ENCODE measurements around the gene DNAH2. TPM values are rescaled to one million over a fixed set of nuclear protein-coding genes. Genes with fewer than 3 reads are reported as not detected.

Gene DNAH2
- total RNA-seq, 1 experiment from 2014 or later: not detected

GRCh38 chr17:7701681-7702080, 15.9 kb upstream of the DNAH2 start:
- no peak for DNase-seq (ENCODE audit: low read depth)

- no peak for DNase-seq (ENCODE audit: low read depth)
These were observed 14.8 kb upstream of the DNAH2 start for GRCh38 chr17:7702776-7703175.

GRCh38 chr17:7703584-7704479, 13.7 kb upstream of the DNAH2 start:
- no peak for DNase-seq (ENCODE audit: low read depth)

- DNase-seq (ENCODE audit: low read depth): no peak
These were observed 12.8 kb upstream of the DNAH2 start, which contains the start of gene EFNB3 for GRCh38 chr17:7704601-7705268. Gene EFNB3, plus strand, starts transcription at chr17:7705202. Its CDS starts 397 bp downstream, at chr17:7705599.

- DNase-seq (ENCODE audit: low read depth): no peak
These were observed 12.0 kb upstream of the DNAH2 start for GRCh38 chr17:7705269-7706255.

- no peak for DNase-seq (ENCODE audit: low read depth)
These were observed 10.8 kb upstream of the DNAH2 start for GRCh38 chr17:7706631-7707354.

- no peak for DNase-seq (ENCODE audit: low read depth)
These were observed 10.1 kb upstream of the DNAH2 start for GRCh38 chr17:7707446-7707845.

- no peak for DNase-seq (ENCODE audit: low read depth)
These were observed 9.4 kb upstream of the DNAH2 start for GRCh38 chr17:7707858-7708750.

- DNase-seq (ENCODE audit: low read depth): no peak
These were observed 8.5 kb upstream of the DNAH2 start for GRCh38 chr17:7709031-7709430.

GRCh38 chr17:7710301-7710700, 7.2 kb upstream of the DNAH2 start:
- no peak for DNase-seq (ENCODE audit: low read depth)

GRCh38 chr17:7711051-7711755, 6.3 kb upstream of the DNAH2 start:
- no peak for DNase-seq (ENCODE audit: low read depth)

- no peak for DNase-seq (ENCODE audit: low read depth)
These were observed 5.3 kb upstream of the DNAH2 start for GRCh38 chr17:7712111-7712771.

- no peak for DNase-seq (ENCODE audit: low read depth)
These were observed 3.8 kb upstream of the DNAH2 start for GRCh38 chr17:7713782-7714181.

GRCh38 chr17:7714721-7715594, 2.6 kb upstream of the DNAH2 start:
- no peak for DNase-seq (ENCODE audit: low read depth)

GRCh38 chr17:7715936-7716886, 1.3 kb upstream of the DNAH2 start:
- no peak for DNase-seq (ENCODE audit: low read depth)

GRCh38 chr17:7717756-7718350, 309 bp downstream of the DNAH2 start:
- peak; percentile 23 for DNase-seq (ENCODE audit: low read depth)
